ENCODE measurements around the gene AUNIP.
A peak's percentile ranks its signal among the peaks of the same experiment; 100 is the strongest.

AUNIP gene

GRCh38 chr1:25806418-25806817 is 52.8 kb downstream of the AUNIP start:
- DNase-seq, result no peak

- DNase-seq, result no peak
Measured at GRCh38 chr1:25805863-25806225, 53.4 kb downstream of the AUNIP start.

GRCh38 chr1:25804964-25805862 is 54.0 kb downstream of the AUNIP start:
- DNase-seq, result no peak

GRCh38 chr1:25804244-25804963 is 54.9 kb downstream of the AUNIP start:
- DNase-seq, result no peak

- no peak for DNase-seq
Measured at GRCh38 chr1:25803368-25803767, 55.9 kb downstream of the AUNIP start.

- no peak for DNase-seq
Measured at GRCh38 chr1:25802915-25803314, 56.3 kb downstream of the AUNIP start.

GRCh38 chr1:25800703-25801377 is 58.4 kb downstream of the AUNIP start:
- DNase-seq, result no peak

GRCh38 chr1:25799935-25800702 is 59.1 kb downstream of the AUNIP start, which contains the start of gene SELENON:
Gene SELENON, plus strand, starts transcription at chr1:25800193. Its CDS starts 38 bp downstream, at chr1:25800231.
- DNase-seq, result peak; percentile 33

GRCh38 chr1:25799352-25799934 is 59.8 kb downstream of the AUNIP start:
- no peak for DNase-seq

GRCh38 chr1:25798666-25799351 is 60.4 kb downstream of the AUNIP start:
- no peak for DNase-seq

- no peak for DNase-seq
Measured at GRCh38 chr1:25797939-25798338, 61.3 kb downstream of the AUNIP start.

- DNase-seq, result peak; percentile 87
Measured at GRCh38 chr1:25796811-25797458, 62.3 kb downstream of the AUNIP start.

- peak; percentile 83 for DNase-seq
Measured at GRCh38 chr1:25795946-25796810, 63.1 kb downstream of the AUNIP start.

- DNase-seq, result no peak
Measured at GRCh38 chr1:25795211-25795610, 64.0 kb downstream of the AUNIP start.

- DNase-seq, result no peak
Measured at GRCh38 chr1:25794325-25794724, 64.9 kb downstream of the AUNIP start.

GRCh38 chr1:25793585-25794170 is 65.6 kb downstream of the AUNIP start:
- DNase-seq, result no peak

- no peak for DNase-seq
Measured at GRCh38 chr1:25792115-25792514, 67.1 kb downstream of the AUNIP start.

GRCh38 chr1:25790472-25790871 is 68.8 kb downstream of the AUNIP start:
- no peak for DNase-seq

- DNase-seq, result no peak
Measured at GRCh38 chr1:25787760-25788166, 71.5 kb downstream of the AUNIP start.

Measured in COR-L47 (cell line).